ENCODE measurements around the gene ARSI. TPM values are rescaled to one million over a fixed set of nuclear protein-coding genes. Genes with fewer than 3 reads are reported as not detected.

Gene ARSI
- total RNA-seq, 5 donors from 2014 or later (not counting 1 experiment from before 2014, with no cell fraction given) = 0.09 TPM; not detected in 4

- no peaks in the 10 kb centered on the region for H3K36me3 Mint-ChIP-seq
- POLR2A ChIA-PET = no interaction called here
- H3K4me3 Mint-ChIP-seq = no peak overlapping the region
- DNase-seq (no peak), ATAC-seq (replicated peaks in 1 of 4) (no peak)
- CTCF ChIA-PET = interaction anchor here in 1 of 2 donors (0.7 kb wide), 1 partner anchor 64 kb away, joined by 3 read pairs; no protein-coding TSS in a partner anchor
- peaks cover 0 to 8% of the 10 kb centered on the region in 2 donors for H3K27me3 Mint-ChIP-seq
- WGBS (ENCODE audit: insufficient coverage) = 53% methylated on average over 2 of the region's 8 CpGs
- no peaks in the 10 kb centered on the region for H3K4me1 Mint-ChIP-seq
- Histone ChIP-seq H3K27ac (ENCODE audit: low read length) (no peak overlapping the region), H3K4me3 (ENCODE audit: control insufficient read depth in 1 of 2, extremely low read depth in 1 of 2, low read length in 1 of 2) (no peak overlapping the region), H3K4me1 (ENCODE audit: control insufficient read depth in 1 of 2, extremely low read depth in 1 of 2, insufficient read depth in 2 of 2, low read length in 2 of 2) (no peaks in the 10 kb centered on the region), H3K36me3 (ENCODE audit: control insufficient read depth in 2 of 2, extremely low read depth in 1 of 2, insufficient read depth in 1 of 2, low read length in 1 of 2) (no peaks in the 10 kb centered on the region), H3K27me3 (replicated peaks in 1 of 2; ENCODE audit: control insufficient read depth in 2 of 2, extremely low read depth in 1 of 2, insufficient read depth in 2 of 2, low read length in 1 of 2) (peaks cover 0 to 9% of the 10 kb centered on the region in 2 experiments), H3K9me3 (no peaks in the 10 kb centered on the region)
- H3K9me3 Mint-ChIP-seq = no peaks in the 10 kb centered on the region
- no peak overlapping the region for H3K27ac Mint-ChIP-seq
These were observed 41.5 kb downstream of the ARSI start for GRCh38 chr5:150261231-150261630.

GRCh38 chr5:150258130-150258529, 44.6 kb downstream of the ARSI start:
- H3K36me3 Mint-ChIP-seq = no peaks in the 10 kb centered on the region
- ChIA-PET CTCF (no interaction called here), POLR2A (no interaction called here)
- Histone ChIP-seq H3K36me3 (ENCODE audit: control insufficient read depth in 2 of 2, extremely low read depth in 1 of 2, insufficient read depth in 1 of 2, low read length in 1 of 2) (no peaks in the 10 kb centered on the region), H3K4me3 (ENCODE audit: control insufficient read depth in 1 of 2, extremely low read depth in 1 of 2, low read length in 1 of 2) (no peak overlapping the region), H3K4me1 (ENCODE audit: control insufficient read depth in 1 of 2, extremely low read depth in 1 of 2, insufficient read depth in 2 of 2, low read length in 2 of 2) (no peaks in the 10 kb centered on the region), H3K27me3 (replicated peaks in 1 of 2; ENCODE audit: control insufficient read depth in 2 of 2, extremely low read depth in 1 of 2, insufficient read depth in 2 of 2, low read length in 1 of 2) (peaks cover 0 to 1% of the 10 kb centered on the region in 2 experiments), H3K27ac (ENCODE audit: low read length) (no peak overlapping the region), H3K9me3 (no peaks in the 10 kb centered on the region)
- WGBS (ENCODE audit: insufficient coverage) = 91% methylated on average over 6 of the region's 6 CpGs
- H3K9me3 Mint-ChIP-seq = no peaks in the 10 kb centered on the region
- H3K4me3 Mint-ChIP-seq = no peak overlapping the region
- DNase-seq = no peak
- H3K27me3 Mint-ChIP-seq = peaks cover 0 to 3% of the 10 kb centered on the region in 2 donors
- H3K27ac Mint-ChIP-seq = no peak overlapping the region
- ATAC-seq (replicated peaks in 1 of 4) = no peak
- H3K4me1 Mint-ChIP-seq = no peaks in the 10 kb centered on the region

GRCh38 chr5:150257424-150257823, 45.3 kb downstream of the ARSI start:
- H3K36me3 ChIP-seq (ENCODE audit: control insufficient read depth in 2 of 2, extremely low read depth in 1 of 2, insufficient read depth in 1 of 2, low read length in 1 of 2) = no peaks in the 10 kb centered on the region
- ATAC-seq (replicated peaks in 1 of 4) (no peak), DNase-seq (no peak)
- Mint-ChIP-seq H3K27me3 (peaks cover 0 to 3% of the 10 kb centered on the region in 2 donors), H3K4me3 (no peak overlapping the region), H3K27ac (no peak overlapping the region), H3K36me3 (no peaks in the 10 kb centered on the region), H3K4me1 (no peaks in the 10 kb centered on the region), H3K9me3 (no peaks in the 10 kb centered on the region)
- H3K4me1 ChIP-seq (ENCODE audit: control insufficient read depth in 1 of 2, extremely low read depth in 1 of 2, insufficient read depth in 2 of 2, low read length in 2 of 2) = no peaks in the 10 kb centered on the region
- H3K27me3 ChIP-seq (replicated peaks in 1 of 2; ENCODE audit: control insufficient read depth in 2 of 2, extremely low read depth in 1 of 2, insufficient read depth in 2 of 2, low read length in 1 of 2) = peaks cover 0 to 4% of the 10 kb centered on the region in 2 experiments
- ChIA-PET CTCF (no interaction called here), POLR2A (no interaction called here)
- no peak overlapping the region for H3K4me3 ChIP-seq (ENCODE audit: control insufficient read depth in 1 of 2, extremely low read depth in 1 of 2, low read length in 1 of 2)
- 93% methylated on average over 9 of the region's 11 CpGs for WGBS (ENCODE audit: insufficient coverage)
- no peaks in the 10 kb centered on the region for H3K9me3 ChIP-seq
- H3K27ac ChIP-seq (ENCODE audit: low read length) = no peak overlapping the region

GRCh38 chr5:150256410-150257064, 46.2 kb downstream of the ARSI start:
- H3K36me3 Mint-ChIP-seq = no peaks in the 10 kb centered on the region

GRCh38 chr5:150255659-150256409, 46.9 kb downstream of the ARSI start:
- POLR2A ChIA-PET = no interaction called here
- H3K9me3 ChIP-seq = no peaks in the 10 kb centered on the region
- ATAC-seq (replicated peaks in 1 of 4) (no peak), DNase-seq (no peak)
- no peak overlapping the region for H3K4me3 ChIP-seq (ENCODE audit: control insufficient read depth in 1 of 2, extremely low read depth in 1 of 2, low read length in 1 of 2)
- H3K36me3 ChIP-seq (ENCODE audit: control insufficient read depth in 2 of 2, extremely low read depth in 1 of 2, insufficient read depth in 1 of 2, low read length in 1 of 2) = no peaks in the 10 kb centered on the region
- Mint-ChIP-seq H3K36me3 (no peaks in the 10 kb centered on the region), H3K27me3 (no peaks in the 10 kb centered on the region), H3K4me1 (no peaks in the 10 kb centered on the region), H3K4me3 (no peak overlapping the region), H3K9me3 (no peaks in the 10 kb centered on the region), H3K27ac (no peak overlapping the region)
- H3K27ac ChIP-seq (ENCODE audit: low read length) = no peak overlapping the region
- 78% methylated on average over 3 of the region's 6 CpGs for WGBS (ENCODE audit: insufficient coverage)
- no peaks in the 10 kb centered on the region for H3K4me1 ChIP-seq (ENCODE audit: control insufficient read depth in 1 of 2, extremely low read depth in 1 of 2, insufficient read depth in 2 of 2, low read length in 2 of 2)
- CTCF ChIA-PET = no interaction called here
- H3K27me3 ChIP-seq (replicated peaks in 1 of 2; ENCODE audit: control insufficient read depth in 2 of 2, extremely low read depth in 1 of 2, insufficient read depth in 2 of 2, low read length in 1 of 2) = peaks cover 0 to 12% of the 10 kb centered on the region in 2 experiments

More at GRCh38 chr5:150256410-150257064, 46.2 kb downstream of the ARSI start:
- POLR2A ChIA-PET = no interaction called here
- no peak overlapping the region for H3K4me3 ChIP-seq (ENCODE audit: control insufficient read depth in 1 of 2, extremely low read depth in 1 of 2, low read length in 1 of 2)
- H3K27ac ChIP-seq (ENCODE audit: low read length) = no peak overlapping the region
- no peaks in the 10 kb centered on the region for H3K4me1 Mint-ChIP-seq
- no peaks in the 10 kb centered on the region for H3K36me3 ChIP-seq (ENCODE audit: control insufficient read depth in 2 of 2, extremely low read depth in 1 of 2, insufficient read depth in 1 of 2, low read length in 1 of 2)
- H3K27ac Mint-ChIP-seq = no peak overlapping the region
- CTCF ChIA-PET = no interaction called here
- H3K4me1 ChIP-seq (ENCODE audit: control insufficient read depth in 1 of 2, extremely low read depth in 1 of 2, insufficient read depth in 2 of 2, low read length in 2 of 2) = no peaks in the 10 kb centered on the region
- no peaks in the 10 kb centered on the region for H3K27me3 Mint-ChIP-seq
- no peaks in the 10 kb centered on the region for H3K9me3 ChIP-seq
- 75% methylated on average over 9 of the region's 12 CpGs for WGBS (ENCODE audit: insufficient coverage)
- no peak for DNase-seq
- peaks cover 0 to 10% of the 10 kb centered on the region in 2 experiments for H3K27me3 ChIP-seq (replicated peaks in 1 of 2; ENCODE audit: control insufficient read depth in 2 of 2, extremely low read depth in 1 of 2, insufficient read depth in 2 of 2, low read length in 1 of 2)
- no peaks in the 10 kb centered on the region for H3K9me3 Mint-ChIP-seq
- ATAC-seq (replicated peaks in 1 of 4) = peak in 1 of 4 experiments; percentile 13
- H3K4me3 Mint-ChIP-seq = no peak overlapping the region

- no peaks in the 10 kb centered on the region for H3K36me3 Mint-ChIP-seq
- no peaks in the 10 kb centered on the region for H3K4me1 ChIP-seq (ENCODE audit: control insufficient read depth in 1 of 2, extremely low read depth in 1 of 2, insufficient read depth in 2 of 2, low read length in 2 of 2)
- no peaks in the 10 kb centered on the region for H3K4me1 Mint-ChIP-seq
- no peaks in the 10 kb centered on the region for H3K9me3 ChIP-seq
- POLR2A ChIA-PET = no interaction called here
- no peaks in the 10 kb centered on the region for H3K9me3 Mint-ChIP-seq
- DNase-seq = no peak
- 80% methylated on average over 1 of the region's 4 CpGs for WGBS (ENCODE audit: insufficient coverage)
- no peak for ATAC-seq (replicated peaks in 1 of 4)
- peaks cover 0 to 17% of the 10 kb centered on the region in 2 experiments for H3K27me3 ChIP-seq (replicated peaks in 1 of 2; ENCODE audit: control insufficient read depth in 2 of 2, extremely low read depth in 1 of 2, insufficient read depth in 2 of 2, low read length in 1 of 2)
- CTCF ChIA-PET = interaction anchor here in 1 of 2 donors (0.6 kb wide), 1 partner anchor 184 kb away, joined by 10 read pairs; no protein-coding TSS in a partner anchor
- peaks cover 2 to 4% of the 10 kb centered on the region in 2 donors for H3K27me3 Mint-ChIP-seq
- H3K36me3 ChIP-seq (ENCODE audit: control insufficient read depth in 2 of 2, extremely low read depth in 1 of 2, insufficient read depth in 1 of 2, low read length in 1 of 2) = no peaks in the 10 kb centered on the region
- no peak overlapping the region for H3K4me3 ChIP-seq (ENCODE audit: control insufficient read depth in 1 of 2, extremely low read depth in 1 of 2, low read length in 1 of 2)
- no peak overlapping the region for H3K27ac Mint-ChIP-seq
- H3K27ac ChIP-seq (ENCODE audit: low read length) = no peak overlapping the region
- H3K4me3 Mint-ChIP-seq = no peak overlapping the region
These were observed 47.9 kb downstream of the ARSI start for GRCh38 chr5:150254774-150255173.
